CD4-positive, alpha-beta T cell treated with Interleukin-12 subunit alpha and Interleukin-12 subunit beta, for 1 hour (primary cell): ENCODE results near the gene B4GALNT3.
"Not testable (repeated sequence)": the region's sequence is repeated elsewhere in the genome, so short reads cannot be mapped to it uniquely, and the experiment has no call there.

Experiments
- DNase-seq: peaks from one replicate; pipeline ENCODE4 v3.0.0-alpha.2; 2020

The B4GALNT3 gene

DNA sequence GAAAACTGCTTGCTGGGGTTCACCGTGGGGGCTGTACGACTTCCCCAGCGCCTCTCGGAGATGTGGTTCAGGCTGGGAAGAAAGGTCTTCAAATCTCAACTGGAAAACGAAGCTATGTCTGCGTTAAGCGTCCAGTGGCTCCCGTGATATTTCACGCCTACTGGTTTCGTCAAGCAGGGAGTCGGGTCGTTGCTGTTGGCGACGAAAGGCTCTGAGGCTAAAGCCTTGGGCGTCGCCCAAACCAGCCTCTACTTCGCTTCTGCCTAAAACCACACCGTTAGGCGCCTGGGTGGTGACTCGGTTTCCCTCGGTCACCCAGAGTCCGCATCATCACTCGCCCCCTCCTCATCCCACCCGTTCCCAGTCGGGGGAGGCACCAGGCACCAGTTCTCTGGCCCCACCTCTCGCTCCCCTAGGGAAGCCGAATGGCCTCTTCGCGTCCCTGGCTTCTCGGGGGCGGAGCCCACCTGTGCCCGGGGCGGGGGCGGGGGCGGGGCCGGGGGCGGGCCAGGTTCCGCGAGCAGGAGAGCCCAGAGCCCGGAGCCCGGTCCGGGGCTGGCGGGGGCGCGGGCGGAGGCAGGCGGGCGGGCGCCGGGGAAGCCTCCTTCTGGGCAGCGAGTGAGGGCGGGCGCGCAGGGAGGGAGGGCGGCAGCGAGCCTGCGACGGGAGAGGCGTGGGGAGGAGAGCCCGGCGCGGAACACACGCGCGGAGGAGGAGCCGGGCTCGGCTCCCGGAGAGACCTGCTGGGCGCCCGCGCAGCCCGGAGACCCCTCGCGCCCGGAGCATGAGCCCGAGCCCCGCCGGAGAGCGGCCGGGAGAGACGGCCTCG lies at the start of gene B4GALNT3:
Gene B4GALNT3 (plus strand): TSS at position 510 of the 829 bp plus-strand sequence. CDS start 438 bp downstream, outside the sequence.
- peak; percentile 61 for DNase-seq

DNA sequence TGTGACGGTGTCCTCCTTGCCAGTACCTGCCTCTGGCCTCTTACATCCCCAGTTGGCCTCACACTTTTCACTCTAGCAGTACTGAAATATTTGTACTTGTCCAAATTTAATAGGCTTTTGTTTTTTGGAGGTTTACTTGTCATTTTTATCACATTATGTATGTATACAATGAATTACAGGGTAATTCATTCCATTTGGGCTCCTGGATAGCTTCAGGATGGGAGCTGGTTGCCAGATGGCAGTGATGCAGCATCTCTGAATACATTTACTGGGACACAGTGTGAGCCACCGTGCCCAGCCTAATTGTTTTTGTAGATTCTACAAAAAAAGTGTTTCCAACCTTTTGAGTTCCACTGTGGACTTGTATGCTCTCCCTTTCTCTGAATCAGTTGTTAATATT lies 44.9 kb upstream of the B4GALNT3 start:
- no peak for DNase-seq

DNA sequence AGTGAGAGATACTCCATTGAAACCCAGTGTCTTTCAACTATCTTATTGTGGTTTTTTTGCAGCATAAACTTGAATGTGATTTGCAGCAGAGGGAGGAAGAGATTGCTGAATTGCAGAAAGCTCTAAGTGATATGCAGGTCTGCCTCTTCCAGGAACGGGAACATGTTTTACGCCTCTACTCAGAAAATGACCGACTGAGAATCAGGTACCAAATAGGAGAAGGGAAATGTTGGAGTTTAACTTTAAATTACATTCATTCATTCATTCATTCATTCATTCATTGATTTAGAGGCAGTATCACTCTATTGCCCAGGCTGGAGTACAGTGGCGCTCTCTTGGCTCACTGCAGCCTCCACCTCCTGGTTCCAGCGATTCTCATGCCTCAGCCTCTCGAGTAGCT lies 41.3 kb upstream of the B4GALNT3 start:
- no peak for DNase-seq

GRCh38 chr12:422526-422925 lies 37.2 kb upstream of the B4GALNT3 start:
- no peak for DNase-seq

DNA sequence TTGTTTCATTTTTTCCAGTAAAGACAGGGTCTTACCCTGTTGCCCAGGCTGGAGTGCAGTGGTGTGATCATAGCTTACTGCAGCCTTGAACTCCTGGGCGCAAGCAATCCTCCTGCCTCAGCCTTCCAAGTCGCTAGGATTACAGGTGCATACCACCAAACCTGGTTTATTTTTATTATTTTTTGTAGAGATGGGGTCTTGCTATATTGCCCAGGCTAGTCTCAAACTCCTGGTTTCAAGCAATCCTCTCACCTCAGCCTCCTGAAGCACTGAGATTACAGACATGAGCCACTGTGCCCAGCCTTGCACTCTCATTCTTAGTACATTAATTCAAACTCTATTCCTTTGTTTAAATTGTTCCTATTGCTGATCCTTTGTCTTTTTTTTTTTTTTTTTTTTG lies 24.0 kb upstream of the B4GALNT3 start:
- DNase-seq = not testable (repeated sequence)

- DNase-seq = peak; percentile 55
Observed at GRCh38 chr12:442235-442884, 17.4 kb upstream of the B4GALNT3 start.

- no peak for DNase-seq
Observed at GRCh38 chr12:447141-447540, 12.6 kb upstream of the B4GALNT3 start.

GRCh38 chr12:449203-449602 lies 10.5 kb upstream of the B4GALNT3 start:
- DNase-seq = no peak

GRCh38 chr12:450438-450837 lies 9.3 kb upstream of the B4GALNT3 start:
- no peak for DNase-seq

GRCh38 chr12:452667-453210 lies 7.0 kb upstream of the B4GALNT3 start:
- peak; percentile 60 for DNase-seq

DNA sequence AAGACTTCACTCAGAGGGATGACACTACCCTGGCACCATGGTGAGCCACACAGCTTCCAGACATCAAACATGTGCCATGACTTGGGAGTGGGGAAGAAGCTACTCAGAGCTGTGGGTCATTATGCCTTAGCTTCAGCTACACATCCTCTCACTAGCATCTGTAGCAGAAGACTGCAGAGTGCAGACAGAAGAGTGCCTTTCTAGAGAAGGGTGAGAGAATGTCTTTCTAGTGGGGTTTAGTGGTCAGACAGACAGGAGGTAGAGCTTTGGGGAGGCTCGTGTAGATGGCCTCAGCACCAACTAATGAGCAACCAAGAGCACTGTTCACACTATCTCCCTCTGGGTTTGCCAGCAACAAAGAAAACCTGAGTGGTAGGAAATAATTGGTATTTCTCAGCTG lies 4.9 kb upstream of the B4GALNT3 start:
- DNase-seq = peak; percentile 14

DNA sequence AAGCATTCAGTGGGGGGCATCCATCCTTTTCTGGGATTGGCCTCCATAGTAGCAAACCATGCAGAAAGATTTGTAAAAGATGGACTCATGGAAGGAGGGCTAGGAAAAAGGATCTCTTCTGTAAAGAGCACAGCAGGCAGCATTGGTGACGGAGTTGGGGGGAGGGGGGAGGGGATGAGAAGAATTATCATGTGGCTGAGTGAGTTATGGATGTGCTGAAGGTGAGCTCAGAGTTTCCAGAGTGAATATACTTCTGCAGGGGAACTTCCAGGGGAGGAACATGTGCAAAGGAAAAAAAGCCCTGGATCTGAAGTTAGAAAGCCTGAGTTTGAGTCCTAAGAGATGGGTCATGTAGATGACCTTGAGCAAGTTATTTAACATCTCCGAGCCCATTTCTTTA lies 3.9 kb upstream of the B4GALNT3 start:
- DNase-seq = no peak

DNA sequence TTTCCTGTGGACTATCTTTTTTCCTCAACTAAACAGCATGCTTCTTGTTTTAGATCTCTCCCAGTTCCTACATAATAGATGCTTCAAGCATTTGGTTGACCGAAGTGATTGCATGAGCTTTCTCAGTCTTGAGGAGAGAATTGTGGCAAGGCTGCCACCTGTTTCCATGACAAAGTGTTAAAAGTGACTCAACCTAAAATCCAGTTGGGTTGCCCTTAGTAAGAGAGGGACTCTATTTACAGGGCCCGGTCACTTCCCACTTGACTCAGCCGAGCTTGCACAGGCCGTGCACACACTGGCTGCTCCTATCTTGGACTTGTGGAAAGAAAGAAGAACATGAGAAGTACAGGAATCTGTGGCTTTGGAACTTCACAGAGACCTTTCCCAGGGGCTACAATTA lies 2.1 kb upstream of the B4GALNT3 start:
- no peak for DNase-seq

DNA sequence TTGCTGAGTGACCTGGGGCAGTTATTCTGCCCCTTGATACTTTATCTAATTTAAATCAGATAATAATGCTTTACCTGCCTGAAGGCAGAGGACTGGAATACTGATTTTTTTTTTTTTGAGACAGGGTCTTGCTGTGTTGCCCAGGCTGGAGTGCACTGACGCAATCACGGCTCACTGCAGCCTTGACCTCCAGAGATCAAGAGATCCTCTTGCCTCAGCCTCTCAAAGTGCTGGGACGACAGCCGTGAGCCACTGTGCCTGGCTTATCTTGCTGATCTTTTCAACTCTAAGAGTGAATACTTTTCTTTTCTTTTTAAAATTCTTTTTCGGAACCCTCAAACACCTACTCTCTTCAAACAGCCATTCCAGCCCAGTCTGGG lies 699 bp upstream of the B4GALNT3 start:
- DNase-seq = no peak

DNA sequence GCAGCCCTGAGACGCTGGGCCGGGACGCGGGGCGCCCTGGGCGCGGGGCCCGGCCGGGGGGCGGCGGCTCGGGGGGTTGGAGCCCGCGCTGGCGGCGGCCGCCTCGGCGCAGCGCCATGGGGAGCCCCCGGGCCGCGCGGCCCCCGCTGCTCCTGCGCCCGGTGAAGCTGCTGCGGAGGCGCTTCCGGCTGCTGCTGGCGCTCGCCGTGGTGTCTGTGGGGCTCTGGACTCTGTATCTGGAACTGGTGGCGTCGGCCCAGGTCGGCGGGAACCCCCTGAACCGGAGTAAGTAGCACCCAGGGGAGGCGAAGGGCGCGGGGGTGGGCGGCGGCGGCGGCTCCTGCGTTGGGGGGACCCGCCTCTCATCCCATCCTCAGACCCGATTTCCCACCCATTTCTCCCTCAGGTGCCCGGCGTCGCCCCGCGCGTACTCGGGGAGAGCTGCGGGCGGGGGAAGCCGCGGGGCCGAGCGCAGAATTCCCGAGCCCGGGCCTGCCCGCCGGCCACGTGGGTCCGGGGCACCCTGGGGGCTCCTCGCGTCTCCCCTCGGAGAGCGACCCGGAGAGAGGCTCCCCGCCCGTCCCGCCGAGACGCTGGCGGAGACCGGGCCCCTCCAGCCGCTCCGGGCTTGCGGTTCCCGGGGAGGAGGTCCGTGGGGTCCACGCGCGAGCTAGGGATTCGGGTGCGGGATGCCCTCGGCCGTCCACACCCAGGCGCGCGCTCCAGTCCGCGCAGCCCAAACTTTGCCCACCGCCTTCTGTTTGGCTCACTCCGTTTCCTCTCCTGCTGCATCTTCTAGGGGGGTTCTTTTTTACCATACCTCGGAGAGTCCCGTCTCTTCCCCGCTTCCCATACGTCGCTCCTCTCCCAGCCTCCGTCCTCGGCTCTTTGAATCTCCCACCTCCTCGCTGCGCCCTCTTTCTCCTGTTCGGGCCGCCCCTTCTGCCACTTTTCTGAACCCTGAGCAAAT lies 807 bp downstream of the B4GALNT3 start:
- peak; percentile 51 for DNase-seq

- no peak for DNase-seq
Observed at GRCh38 chr12:461425-461824, 1.7 kb downstream of the B4GALNT3 start.

GRCh38 chr12:462936-463705 lies 3.4 kb downstream of the B4GALNT3 start:
- peak; percentile 12 for DNase-seq

- DNase-seq = no peak
Observed at GRCh38 chr12:464484-465267, 4.9 kb downstream of the B4GALNT3 start.

- DNase-seq = no peak
Observed at GRCh38 chr12:466039-466438, 6.3 kb downstream of the B4GALNT3 start.

GRCh38 chr12:466762-467161 lies 7.0 kb downstream of the B4GALNT3 start:
- no peak for DNase-seq

DNA sequence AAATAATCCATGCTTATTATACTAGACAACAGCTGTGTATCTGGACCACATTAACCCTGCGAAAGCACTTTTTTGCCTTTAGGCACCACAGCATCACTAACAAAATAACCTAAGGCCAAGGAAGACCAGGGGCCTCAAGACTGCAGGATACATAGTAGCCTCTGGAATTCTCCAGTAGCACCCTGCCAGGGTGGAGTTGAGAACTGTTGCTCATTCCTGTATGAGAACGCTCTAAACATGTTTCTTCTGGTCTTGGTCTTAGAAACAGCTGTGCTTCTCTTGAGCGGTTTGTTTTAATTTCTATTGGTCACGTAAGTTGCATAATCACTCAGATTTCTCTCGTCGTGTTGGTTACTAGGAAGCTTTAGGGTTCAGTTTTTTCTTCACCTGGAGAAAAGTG lies 7.9 kb downstream of the B4GALNT3 start:
- DNase-seq = no peak
